ENCODE measurements around the gene M1AP. TPM values are rescaled to one million over a fixed set of nuclear protein-coding genes. Genes with fewer than 3 reads are reported as not detected.

Gene M1AP
- total RNA-seq, 1 experiment from 2014 or later, result 7.6 TPM

GRCh38 chr2:74537140-74537539, 111.0 kb downstream of the M1AP start:
- Histone ChIP-seq H3K9me3 (ENCODE audit: control insufficient read depth, low read depth, low read length) (no peaks in the 10 kb centered on the region), H3K56ac (ENCODE audit: insufficient read length, low read depth, low read length) (no peak overlapping the region), H4K8ac (replicated peaks; ENCODE audit: insufficient read length, low read depth, low read length) (no peak overlapping the region), H3K9ac (ENCODE audit: extremely low read depth, insufficient read length, low read length) (no peak overlapping the region), H2BK12ac (ENCODE audit: insufficient read length, low read depth, low read length) (no peak overlapping the region), H2BK15ac (ENCODE audit: low read depth, low read length) (no peak overlapping the region), H2AK5ac (ENCODE audit: insufficient read length, low read length) (no peak overlapping the region), H3K23ac (ENCODE audit: insufficient read length, low read depth, low read length) (no peak overlapping the region), H4K91ac (ENCODE audit: insufficient read length, low read depth, low read length) (no peak overlapping the region), H3K4me2 (ENCODE audit: insufficient read depth, insufficient read length, low read length) (no peak overlapping the region), H2BK120ac (ENCODE audit: low read depth, low read length, poor library complexity, severe bottlenecking) (no peak overlapping the region), H3K18ac (ENCODE audit: insufficient read length, low read depth, low read length) (no peak overlapping the region), H3K79me1 (ENCODE audit: insufficient read depth, low read depth, low read length, poor library complexity, severe bottlenecking) (no peaks in the 10 kb centered on the region), H4K20me1 (ENCODE audit: control insufficient read depth, insufficient read depth, insufficient read length) (no peaks in the 10 kb centered on the region), H3K23me2 (ENCODE audit: insufficient read length, low read depth, low read length, poor library complexity, severe bottlenecking) (no peaks in the 10 kb centered on the region), H3K27me3 (ENCODE audit: insufficient read depth, low read length) (no peaks in the 10 kb centered on the region), H2BK5ac (ENCODE audit: insufficient read length, low read length) (no peak overlapping the region), H3K14ac (ENCODE audit: insufficient read depth, low read length) (no peak overlapping the region), H3K4me1 (ENCODE audit: insufficient read depth, low read length) (no peaks in the 10 kb centered on the region), H2BK20ac (ENCODE audit: low read depth, low read length, poor library complexity, severe bottlenecking) (no peak overlapping the region), H2AFZ (ENCODE audit: low read length) (no peak overlapping the region), H4K5ac (ENCODE audit: insufficient read length, low read depth, low read length) (no peak overlapping the region), H3K4ac (ENCODE audit: low read depth, low read length) (no peak overlapping the region), H3K79me2 (ENCODE audit: insufficient read depth, low read length) (no peaks in the 10 kb centered on the region), H3K27ac (ENCODE audit: insufficient read length, low read depth, low read length) (no peak overlapping the region), H3T11ph (ENCODE audit: low read length) (no peak overlapping the region)
- peaks cover 0 to 24% (median 16%) of the 10 kb centered on the region in 3 experiments; a peak in 5 of 7 replicates for H3K36me3 Mint-ChIP-seq (ENCODE audit: insufficient read depth in 1 of 3, low read depth in 3 of 3)
- H3K9me3 Mint-ChIP-seq, result no peaks in the 10 kb centered on the region
- no peak overlapping the region for H3K4me3 Mint-ChIP-seq
- no peaks in the 10 kb centered on the region for H3K27me3 Mint-ChIP-seq (ENCODE audit: low read depth)
- H3K4me1 Mint-ChIP-seq, result peaks cover 3 to 9% of the 10 kb centered on the region in 2 experiments; a peak in 1 of 4 replicates
- TF ChIP-seq CTCF (conservative IDR thresholded peaks at IDR 0.05), result no peak
- WGBS (ENCODE audit: extremely low coverage, insufficient read length, low lambda C conversion rate), result no CpG with 5 or more reads among the region's 4 CpGs
- no peak overlapping the region for H3K27ac Mint-ChIP-seq
- no peak for DNase-seq
